Neutrophil (primary cell): ENCODE measurements around the gene GPR180.

ENCODE experiments used
- H3K27ac ChIP-seq: fragments of 200-600 bp; sonication (generic); 2 replicates; pipeline ENCODE4 v1.5.1; 2016; ENCODE audit warnings: mild to moderate bottlenecking, moderate library complexity
- H3K27me3 ChIP-seq: fragments of 200-600 bp; sonication (generic); 2 replicates; pipeline ENCODE4 v1.6.0; 2016; ENCODE audit warnings: mild to moderate bottlenecking
- H3K36me3 ChIP-seq: fragments of 200-600 bp; sonication (generic); 2 replicates; pipeline ENCODE4 v1.5.1; 2017
- H3K4me1 ChIP-seq, 2 experiments: fragments of 200-600 bp in 1 of 2; sonication (generic) in 1 of 2; 1 replicate in 1 of 2; 2 replicates in 1 of 2; pipeline versions ENCODE4 v1.5.1 to v1.6.1; 2013 to 2016; ENCODE audit warnings: low read depth in 1 of 2, low read length in 1 of 2, mild to moderate bottlenecking in 1 of 2, moderate library complexity in 1 of 2; ENCODE audit not compliant: control insufficient read depth in 1 of 2, insufficient read depth in 1 of 2
- H3K4me3 ChIP-seq, 2 experiments: fragments of 200-600 bp in 1 of 2; sonication (generic) in 1 of 2; 1 replicate in 1 of 2; 2 replicates in 1 of 2; pipeline ENCODE4 v1.5.1; 2013 to 2016; ENCODE audit warnings: low read depth in 1 of 2, low read length in 1 of 2, mild to moderate bottlenecking in 1 of 2, moderate library complexity in 1 of 2
- H3K9me3 ChIP-seq: fragments of 200-600 bp; sonication (generic); 2 replicates; pipeline ENCODE4 v1.5.1; 2016
- CTCF ChIP-seq: fragments of 200-600 bp; sonication (generic); IDR thresholded peaks from 2 replicates; pipeline ENCODE4 v1.5.1; 2016; ENCODE audit warnings: antibody characterized with exemption

Gene GPR180

DNA sequence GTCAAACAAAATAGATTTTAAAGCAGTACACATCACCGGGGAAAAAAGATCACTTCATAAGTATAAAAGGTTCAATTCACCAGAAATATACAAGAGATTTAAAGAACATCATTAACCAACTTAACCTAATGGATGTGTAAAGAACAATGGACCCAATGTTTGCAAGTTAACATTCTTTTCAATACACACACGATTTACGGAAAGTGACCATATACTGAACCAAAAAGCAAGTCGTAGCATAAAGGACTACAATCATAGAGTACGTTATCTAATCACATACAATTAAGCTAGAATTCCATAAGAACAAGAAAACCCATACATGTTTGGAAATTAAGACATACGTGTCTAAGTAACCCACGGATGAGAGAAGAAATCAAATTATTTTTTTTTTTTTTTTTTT, 15.3 kb upstream of the GPR180 start:
- Histone ChIP-seq H3K27ac (no peak overlapping the region), H3K4me3 (no peak overlapping the region), H3K9me3 (no peaks in the 10 kb centered on the region), H3K4me1 (no peaks in the 10 kb centered on the region), H3K27me3 (no peaks in the 10 kb centered on the region), H3K36me3 (peaks cover 53% of the 10 kb centered on the region)
- no peak for TF ChIP-seq CTCF

- peaks cover 47% of the 10 kb centered on the region for H3K36me3 ChIP-seq
- no peaks in the 10 kb centered on the region for H3K4me1 ChIP-seq
- no peak for TF ChIP-seq CTCF
- H3K27ac ChIP-seq = no peak overlapping the region
- no peaks in the 10 kb centered on the region for H3K27me3 ChIP-seq
- H3K4me3 ChIP-seq = no peak overlapping the region
- H3K9me3 ChIP-seq = no peaks in the 10 kb centered on the region
Measured at GRCh38 chr13:94588541-94588940, 13.1 kb upstream of the GPR180 start.

- Histone ChIP-seq H3K4me1 (peaks cover 12 to 18% of the 10 kb centered on the region in 2 experiments), H3K4me3 (no peak overlapping the region), H3K27me3 (no peaks in the 10 kb centered on the region), H3K36me3 (peaks cover 35% of the 10 kb centered on the region), H3K27ac (no peak overlapping the region), H3K9me3 (no peaks in the 10 kb centered on the region)
- TF ChIP-seq CTCF = no peak
Measured at GRCh38 chr13:94590744-94591143, 10.9 kb upstream of the GPR180 start.

DNA sequence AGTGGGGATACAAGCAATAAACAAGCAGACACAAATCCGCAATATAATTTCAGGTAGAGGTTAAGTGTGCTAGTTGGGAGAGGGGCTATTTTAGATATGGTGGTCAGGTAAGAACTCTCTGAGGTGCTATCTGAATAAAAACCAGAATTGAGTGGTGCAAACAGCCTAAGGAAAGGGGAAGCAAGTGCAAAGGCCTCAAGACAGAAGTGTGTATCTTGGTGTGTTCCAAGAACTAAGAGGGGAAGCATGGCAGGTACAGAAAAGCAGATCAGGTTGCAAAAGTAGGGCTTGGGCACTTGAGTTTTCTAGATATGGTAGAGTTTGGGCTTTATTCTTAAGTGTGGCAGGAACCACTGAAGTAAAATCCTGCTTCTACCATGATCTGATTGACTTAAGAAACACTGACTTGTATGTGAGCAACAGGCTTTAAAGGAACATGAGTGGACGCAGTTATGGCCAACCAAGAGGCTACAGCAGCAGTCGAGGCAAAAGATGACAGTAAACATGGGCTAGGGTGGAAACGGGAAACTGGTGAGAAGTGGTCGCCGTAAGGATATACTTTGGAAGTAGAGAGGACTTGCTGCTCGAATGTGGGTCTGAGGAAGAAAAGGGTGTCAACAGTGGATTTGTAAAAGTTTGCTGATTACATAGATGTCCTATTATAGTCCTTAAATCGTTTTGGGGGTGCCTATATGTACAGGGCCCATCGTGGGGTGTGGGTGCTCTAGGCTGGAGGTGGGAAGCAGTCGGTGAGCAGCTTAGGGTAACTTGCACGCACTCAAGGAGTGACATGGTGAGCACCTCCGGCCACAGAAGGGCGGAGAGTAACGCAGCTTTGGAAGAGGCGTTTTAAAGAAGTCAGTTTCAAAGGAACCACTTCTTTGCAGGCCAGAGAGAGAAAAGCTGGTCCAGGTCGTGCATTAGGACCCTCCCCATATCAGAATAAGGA, 6.4 kb upstream of the GPR180 start:
- TF ChIP-seq CTCF = no peak
- Histone ChIP-seq H3K27me3 (no peaks in the 10 kb centered on the region), H3K27ac (peak overlapping the region; percentile 72), H3K4me1 (peaks cover 18 to 19% of the 10 kb centered on the region in 2 experiments), H3K4me3 (peak overlapping the region; percentile 70 to 74), H3K36me3 (peaks cover 27% of the 10 kb centered on the region), H3K9me3 (no peaks in the 10 kb centered on the region)

DNA sequence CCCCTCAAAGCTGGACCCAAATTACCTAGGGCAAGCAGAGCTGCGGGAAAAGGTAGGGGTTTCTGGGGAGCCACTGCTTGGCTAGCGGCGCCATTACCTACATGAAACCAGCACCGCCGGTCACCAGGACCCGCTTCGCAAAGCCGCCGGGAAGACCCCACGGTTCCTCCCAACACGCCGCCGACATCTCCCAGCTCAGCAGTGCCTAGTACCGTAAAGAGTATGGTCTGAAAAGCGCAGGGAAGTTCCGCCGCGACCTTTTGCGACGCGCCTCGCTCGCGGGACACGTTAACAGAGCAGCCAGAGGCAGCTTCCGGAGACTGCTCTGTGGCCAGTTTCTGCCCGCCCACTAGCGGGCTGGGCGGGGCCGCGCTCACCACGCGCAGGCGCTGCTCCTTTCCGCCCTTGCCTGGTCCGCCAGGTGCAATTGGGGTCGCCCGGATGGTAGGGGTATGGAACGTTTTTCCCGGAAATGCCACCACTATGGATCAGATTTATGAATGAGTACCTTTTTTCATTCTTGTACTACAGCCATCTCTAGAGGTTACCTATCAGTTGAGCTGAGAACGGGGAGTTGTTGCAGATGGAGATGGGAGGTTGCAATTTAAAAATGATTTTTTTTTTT, 5.6 kb upstream of the GPR180 start, which contains the start of gene TGDS:
TGDS (minus strand) TSS at position 203 of the 625 bp plus-strand sequence; CDS start at position 187, 16 bp downstream.
- no peak for TF ChIP-seq CTCF
- Histone ChIP-seq H3K9me3 (no peaks in the 10 kb centered on the region), H3K27ac (peak within 1 kb of the TSS; percentile 72), H3K27me3 (no peaks in the 10 kb centered on the region), H3K4me1 (peaks cover 18 to 21% of the 10 kb centered on the region in 2 experiments), H3K4me3 (peak within 1 kb of the TSS; percentile 70 to 74), H3K36me3 (peaks cover 19% of the 10 kb centered on the region)
